Lower leg skin (tissue), 4 donors: ENCODE data around the gene G0S2. TPM values are rescaled to one million over a fixed set of nuclear protein-coding genes. Genes with fewer than 3 reads are reported as not detected.

Experiments
- DNase-seq, 2 donors: peaks; one replicate each; pipeline ENCODE4 v3.0.0-alpha.2; 2019; ENCODE audit warnings: low spot score in 2 of 2
- H3K4me3 ChIP-seq: fragments of 200-600 bp; sonication (generic); 2 replicates; pipeline ENCODE4 v1.5.1; 2017; ENCODE audit warnings: mild to moderate bottlenecking, low read depth; ENCODE audit not compliant: poor library complexity, severe bottlenecking
- CTCF ChIP-seq, 3 donors: fragments of 450-650 bp; IDR thresholded peaks; one replicate each; pipeline ENCODE4 v1.5.1; 2016; ENCODE audit warnings: antibody characterized with exemption in 3 of 3, mild to moderate bottlenecking in 3 of 3, moderate library complexity in 2 of 3
- POLR2A ChIP-seq, 2 donors: fragments of 450-650 bp; IDR thresholded peaks; one replicate each; pipeline ENCODE4 v1.6.1; 2016 to 2017; ENCODE audit warnings: antibody characterized with exemption in 2 of 2, mild to moderate bottlenecking in 1 of 2, moderate library complexity in 1 of 2
- WGBS, 2 donors: methylation state at CpG; one replicate each; pipeline ENCODE4 v1.1.5; 2018; 5-methylcytosine and 5-hydroxymethylcytosine counted together
- intact Hi-C: fragments of 100-400 bp; cut with DNase I; formaldehyde crosslinking; loops from one replicate; pipeline ENCODE4 v1.15.0; 2023; ENCODE audit warnings: low total_unique reads
- total RNA-seq, 4 donors: library from RNA; depleted of rRNA; stranded (reverse); fragments of >200 nt; gene quantifications; one replicate each; pipeline ENCODE4 v1.1.0, GENCODE V29; 2016

The G0S2 gene
- total RNA-seq, 4 donors from 2014 or later = 4.9 to 68.7 (median 30.5) TPM

DNA sequence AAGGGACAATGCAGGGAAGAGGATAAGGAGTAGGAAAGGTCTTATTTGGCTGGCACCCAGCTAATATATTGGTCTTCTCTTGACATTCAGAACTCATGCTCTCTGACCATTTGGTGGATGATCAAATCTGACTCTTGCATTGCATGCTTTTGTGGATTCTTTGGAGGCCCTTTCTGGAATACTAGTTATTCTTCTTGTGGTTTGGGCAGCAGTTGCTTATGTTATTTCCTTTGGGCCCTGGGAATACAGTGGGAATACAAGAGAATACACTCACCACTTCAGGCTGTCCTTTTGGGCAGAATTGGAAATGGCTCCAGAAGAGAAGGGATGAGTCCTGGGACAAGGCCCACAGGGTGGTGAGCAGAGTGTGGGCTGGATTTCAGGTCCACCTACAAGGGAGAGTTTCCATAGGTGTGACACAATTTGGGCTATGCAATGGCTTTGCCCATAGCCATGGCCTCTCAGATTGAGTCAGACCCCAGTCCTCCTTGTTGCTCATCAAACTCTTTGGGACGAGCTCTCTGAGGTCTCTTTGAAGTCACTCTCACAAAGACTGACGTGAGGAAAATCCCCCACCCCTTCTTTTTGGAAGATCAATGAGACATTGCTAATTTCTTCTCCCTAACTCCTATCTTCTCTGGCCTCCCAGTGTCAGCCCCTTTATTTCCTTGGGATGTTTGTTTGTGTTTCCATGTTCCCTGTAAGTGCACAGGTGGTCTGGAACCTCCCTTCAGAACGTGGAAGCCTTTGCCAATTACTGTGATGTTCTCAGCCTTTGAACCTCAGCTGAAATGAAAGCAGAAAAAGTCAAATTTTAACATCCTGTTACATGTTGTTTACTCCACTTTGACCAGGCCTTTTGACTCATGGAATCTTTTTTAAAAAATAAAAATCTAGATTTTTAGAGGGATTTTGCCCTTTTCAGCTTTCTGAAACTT lies 48.8 kb downstream of the G0S2 start:
- no peak overlapping the region for H3K4me3 ChIP-seq
- intact Hi-C loops = no loop called here
- DNase-seq = no peak
- no peak for TF ChIP-seq POLR2A (IDR thresholded peaks at IDR 0.05)
- no peak for TF ChIP-seq CTCF (IDR thresholded peaks at IDR 0.05)
- 72 to 81% methylated on average over 3 of the region's 3 CpGs for WGBS, 2 donors

Other genes with a start within 250 kb of the G0S2 start
- gene CAMK1G, start 91.7 kb upstream of the G0S2 start, total RNA-seq = 1 to 10 TPM in 1 of 4 donors, not detected in 3; 1.8 TPM
- 100 to 1,000 TPM in 3 of 4 donors, 10 to 100 TPM in 1; 70.0 to 181 (median 123) TPM for gene LAMB3, start 23.0 kb upstream of the G0S2 start, total RNA-seq
- gene HSD11B1, start 29.4 kb downstream of the G0S2 start, total RNA-seq = 100 to 1,000 TPM in 1 of 4 donors, 10 to 100 TPM in 3; 37.1 to 166 (median 55.9) TPM
- 1 to 10 TPM in 2 of 4 donors, under 1 TPM in 1, not detected in 1; 0.61 to 2.1 (median 1.1) TPM for gene TRAF3IP3, start 80.6 kb downstream of the G0S2 start, total RNA-seq
- 1 to 10 TPM; 2.3 to 3.7 (median 2.8) TPM for gene C1orf74, start 109.1 kb downstream of the G0S2 start, total RNA-seq
- 100 to 1,000 TPM; 166 to 198 (median 176) TPM for gene IRF6, start 130.7 kb downstream of the G0S2 start, total RNA-seq
- gene UTP25, start 152.6 kb downstream of the G0S2 start, total RNA-seq = 10 to 100 TPM in 3 of 4 donors, 1 to 10 TPM in 1; 9.9 to 12.9 (median 11.1) TPM